Measurements from ENCODE around the gene OR8D1. TPM values are rescaled to one million over a fixed set of nuclear protein-coding genes. Genes with fewer than 3 reads are reported as not detected.

The OR8D1 gene
- total RNA-seq, 1 experiment from 2014 or later, result not detected

- BruUV-seq (replicated peaks), result no TSS peak
- DNase-seq (ENCODE audit: low read depth, low spot score), result no peak
- CTCF ChIA-PET, result no interaction called here
- intact Hi-C loops (cut with micrococcal nuclease; ENCODE audit: unreplicated experiment), result no loop called here
- POLR2A ChIA-PET, result no interaction called here
- ATAC-seq, result no peak
- Histone ChIP-seq H3K4me1 (ENCODE audit: control insufficient read depth, insufficient read depth, low read length) (no peaks in the 10 kb centered on the region), H3K27me3 (ENCODE audit: control insufficient read depth, insufficient read depth, low read length) (no peaks in the 10 kb centered on the region), H3K27ac (ENCODE audit: low read length) (no peak overlapping the region), H3K4me3 (ENCODE audit: low read depth in 2 of 2, low read length in 2 of 2) (no peak overlapping the region), H3K36me3 (ENCODE audit: control insufficient read depth, insufficient read depth, low read length) (no peaks in the 10 kb centered on the region), H3K9me3 (ENCODE audit: control insufficient read depth, insufficient read depth, low read depth, low read length) (no peaks in the 10 kb centered on the region)
- in situ Hi-C loops (cut with HindIII; ENCODE audit: low pct_unique_long_range_greater_than_20kb, low sequenced_read_pairs), result no loop called here
- TF ChIP-seq TCF7L2 (IDR thresholded peaks at IDR 0.05; ENCODE audit: low read depth, low read length) (no peak), POLR2AphosphoS5 (IDR thresholded peaks at IDR 0.05; ENCODE audit: low read depth, low read length) (no peak), CTCF (IDR thresholded peaks at IDR 0.05) (no peak), REST (IDR thresholded peaks at IDR 0.05; ENCODE audit: insufficient read depth in 1 of 2, low read depth in 2 of 2, low read length in 1 of 2) (no peak), SIN3A (IDR thresholded peaks at IDR 0.05; ENCODE audit: borderline replicate concordance, insufficient read depth, low read depth, low read length) (no peak)
Observed at GRCh38 chr11:124277804-124278203, 35.9 kb downstream of the OR8D1 start.

GRCh38 chr11:124277207-124277606, 36.5 kb downstream of the OR8D1 start:
- H3K4me1 ChIP-seq (ENCODE audit: control insufficient read depth, insufficient read depth, low read length), result no peaks in the 10 kb centered on the region
- TF ChIP-seq TCF7L2 (IDR thresholded peaks at IDR 0.05; ENCODE audit: low read depth, low read length), result no peak
- TF ChIP-seq CTCF (IDR thresholded peaks at IDR 0.05), result no peak
- no peak for TF ChIP-seq POLR2AphosphoS5 (IDR thresholded peaks at IDR 0.05; ENCODE audit: low read depth, low read length)
- TF ChIP-seq SIN3A (IDR thresholded peaks at IDR 0.05; ENCODE audit: borderline replicate concordance, insufficient read depth, low read depth, low read length), result no peak
- TF ChIP-seq REST (IDR thresholded peaks at IDR 0.05; ENCODE audit: insufficient read depth in 1 of 2, low read depth in 2 of 2, low read length in 1 of 2), result no peak
- no peaks in the 10 kb centered on the region for H3K36me3 ChIP-seq (ENCODE audit: control insufficient read depth, insufficient read depth, low read length)
- no peak overlapping the region for H3K4me3 ChIP-seq (ENCODE audit: low read depth in 2 of 2, low read length in 2 of 2)
- BruUV-seq (replicated peaks), result no TSS peak
- no peak for ATAC-seq
- ChIA-PET CTCF (no interaction called here), POLR2A (no interaction called here)
- H3K27me3 ChIP-seq (ENCODE audit: control insufficient read depth, insufficient read depth, low read length), result no peaks in the 10 kb centered on the region
- in situ Hi-C loops (cut with HindIII; ENCODE audit: low pct_unique_long_range_greater_than_20kb, low sequenced_read_pairs) (no loop called here), intact Hi-C loops (cut with micrococcal nuclease; ENCODE audit: unreplicated experiment) (no loop called here)
- H3K27ac ChIP-seq (ENCODE audit: low read length), result no peak overlapping the region
- no peaks in the 10 kb centered on the region for H3K9me3 ChIP-seq (ENCODE audit: control insufficient read depth, insufficient read depth, low read depth, low read length)
- no peak for DNase-seq (ENCODE audit: low read depth, low spot score)
